HCT116 (cell line): ENCODE data around the gene PI4KA.

Source experiments
- CTCF ChIP-seq, 3 experiments: fragments of 200-600 bp in 1 of 3; sonication (generic) in 1 of 3; IDR thresholded peaks in 2 of 3; conservative IDR thresholded peaks in 1 of 3; 2 replicates each; pipeline ENCODE4 v1.5.1; 2012 to 2017; ENCODE audit warnings: low read depth in 2 of 3, low read length in 2 of 3, antibody characterized with exemption in 1 of 3, borderline replicate concordance in 1 of 3, control low read depth in 1 of 3, mild to moderate bottlenecking in 1 of 3, mixed read lengths in 1 of 3, mixed run types in 1 of 3, moderate library complexity in 1 of 3; ENCODE audit not compliant: insufficient read depth in 1 of 3
- EGR1 ChIP-seq: IDR thresholded peaks from 2 replicates; pipeline ENCODE4 v1.6.1; 2012; ENCODE audit warnings: low read depth
- EZH2phosphoT487 ChIP-seq: fragments of 200-600 bp; IDR thresholded peaks from 2 replicates; pipeline ENCODE4 v1.6.1; 2018; ENCODE audit warnings: antibody characterized with exemption, borderline replicate concordance
- MAX ChIP-seq: IDR thresholded peaks from 2 replicates; pipeline ENCODE4 v1.6.1; 2012
- POLR2A ChIP-seq: IDR thresholded peaks from 2 replicates; pipeline ENCODE4 v1.7.0; 2011; ENCODE audit warnings: borderline replicate concordance; ENCODE audit not compliant: insufficient read depth, insufficient read length; ENCODE audit errors: extremely low read depth
- POLR2AphosphoS5 ChIP-seq: IDR thresholded peaks from 2 replicates; pipeline ENCODE4 v1.6.1; 2011; ENCODE audit warnings: mild to moderate bottlenecking, low read depth, low read length, moderate library complexity
- TCF7L2 ChIP-seq: IDR thresholded peaks from 2 replicates; pipeline ENCODE4 v1.7.0; 2011; ENCODE audit warnings: borderline replicate concordance, inconsistent platforms; ENCODE audit not compliant: insufficient read depth, insufficient read length; ENCODE audit errors: extremely low read depth
- ZNF274 ChIP-seq: fragments of 200-500 bp; sonication (Bioruptor generic); IDR thresholded peaks from 2 replicates; pipeline ENCODE4 v1.6.1; 2014; ENCODE audit warnings: mild to moderate bottlenecking, low read depth, low read length, inconsistent platforms

GRCh38 chr22:20765938-20766337, 92.7 kb downstream of the PI4KA start:
- no peak for TF ChIP-seq EGR1
- TF ChIP-seq EZH2phosphoT487: no peak
- no peak for TF ChIP-seq CTCF (IDR thresholded peaks at IDR 0.05 in 2 of 3, conservative IDR thresholded peaks at IDR 0.05 in 1 of 3; ENCODE audit: borderline replicate concordance in 1 of 3, insufficient read depth in 1 of 3, low read depth in 2 of 3, low read length in 2 of 3)
- TF ChIP-seq POLR2A: no peak
- TF ChIP-seq TCF7L2: no peak
- TF ChIP-seq POLR2AphosphoS5: no peak
- TF ChIP-seq ZNF274: no peak
- TF ChIP-seq MAX: no peak
